HG02678 (cell line): Measurements from ENCODE around the gene ERRFI1.
A peak's percentile ranks its signal among the peaks of the same experiment; 100 is the strongest.

Experiments
- ATAC-seq: cut with Tn5 transposase; IDR thresholded peaks from one replicate; pipeline ENCODE4 v1.9.1; 2021; ENCODE audit warnings: mild to moderate bottlenecking, moderate library complexity; ENCODE audit not compliant: unreplicated experiment

The ERRFI1 gene

GRCh38 chr1:8046391-8046790 is 20.3 kb upstream of the ERRFI1 start:
- ATAC-seq: no peak

- ATAC-seq: no peak
Measured at GRCh38 chr1:8043621-8044020, 17.5 kb upstream of the ERRFI1 start.

GRCh38 chr1:8042134-8042533 is 16.0 kb upstream of the ERRFI1 start:
- no peak for ATAC-seq

DNA sequence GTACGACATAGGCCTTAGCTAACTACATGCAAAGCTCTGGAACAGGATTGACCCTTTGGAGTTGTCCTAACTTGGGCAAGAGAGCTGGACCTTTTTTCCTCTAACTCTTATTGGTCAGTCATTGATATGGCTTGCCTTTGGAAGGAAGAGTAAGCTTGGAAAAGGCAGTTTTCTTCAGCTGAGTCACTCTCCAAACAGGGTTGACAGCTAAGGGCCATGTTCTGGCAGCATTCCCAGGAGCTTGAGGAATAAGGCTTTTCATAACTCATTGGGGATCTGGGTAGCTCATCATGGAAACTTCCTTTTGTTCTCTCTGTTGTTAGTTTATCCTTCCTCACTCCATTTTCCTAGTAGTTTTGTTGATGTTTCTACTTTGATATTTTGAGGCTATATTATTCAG is 14.5 kb upstream of the ERRFI1 start:
- ATAC-seq: no peak

GRCh38 chr1:8039071-8039470 is 13.0 kb upstream of the ERRFI1 start:
- no peak for ATAC-seq

- ATAC-seq: no peak
Measured at GRCh38 chr1:8035289-8035688, 9.2 kb upstream of the ERRFI1 start.

GRCh38 chr1:8033322-8033721 is 7.2 kb upstream of the ERRFI1 start:
- no peak for ATAC-seq

DNA sequence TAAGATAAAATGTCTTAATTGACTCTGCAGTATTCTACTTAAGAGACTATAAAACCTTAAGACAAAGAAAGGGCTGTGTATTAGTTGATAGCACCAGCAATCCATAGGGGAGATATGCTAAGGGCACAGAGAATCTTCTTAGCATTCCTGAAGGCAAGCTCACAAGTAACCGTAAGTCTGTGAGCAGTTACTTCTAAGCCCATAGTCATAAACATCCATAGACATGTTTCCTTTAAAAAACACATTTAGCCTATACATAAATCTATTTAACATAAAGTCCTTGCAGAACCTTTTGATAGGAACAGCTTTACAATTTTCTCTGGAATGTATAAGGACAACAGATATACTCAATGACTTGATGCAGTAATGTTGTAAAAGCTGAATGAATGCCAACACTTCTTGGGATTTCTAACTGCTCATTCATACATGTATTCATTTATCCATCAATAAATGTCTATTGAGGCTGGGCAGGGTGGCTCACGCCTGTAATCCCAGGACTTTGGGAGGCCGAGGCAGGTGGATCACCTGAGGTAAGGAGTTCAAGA is 6.3 kb upstream of the ERRFI1 start:
- no peak for ATAC-seq

GRCh38 chr1:8031176-8031785 is 5.2 kb upstream of the ERRFI1 start:
- ATAC-seq: no peak

GRCh38 chr1:8028571-8028910 is 2.4 kb upstream of the ERRFI1 start:
- ATAC-seq: no peak

DNA sequence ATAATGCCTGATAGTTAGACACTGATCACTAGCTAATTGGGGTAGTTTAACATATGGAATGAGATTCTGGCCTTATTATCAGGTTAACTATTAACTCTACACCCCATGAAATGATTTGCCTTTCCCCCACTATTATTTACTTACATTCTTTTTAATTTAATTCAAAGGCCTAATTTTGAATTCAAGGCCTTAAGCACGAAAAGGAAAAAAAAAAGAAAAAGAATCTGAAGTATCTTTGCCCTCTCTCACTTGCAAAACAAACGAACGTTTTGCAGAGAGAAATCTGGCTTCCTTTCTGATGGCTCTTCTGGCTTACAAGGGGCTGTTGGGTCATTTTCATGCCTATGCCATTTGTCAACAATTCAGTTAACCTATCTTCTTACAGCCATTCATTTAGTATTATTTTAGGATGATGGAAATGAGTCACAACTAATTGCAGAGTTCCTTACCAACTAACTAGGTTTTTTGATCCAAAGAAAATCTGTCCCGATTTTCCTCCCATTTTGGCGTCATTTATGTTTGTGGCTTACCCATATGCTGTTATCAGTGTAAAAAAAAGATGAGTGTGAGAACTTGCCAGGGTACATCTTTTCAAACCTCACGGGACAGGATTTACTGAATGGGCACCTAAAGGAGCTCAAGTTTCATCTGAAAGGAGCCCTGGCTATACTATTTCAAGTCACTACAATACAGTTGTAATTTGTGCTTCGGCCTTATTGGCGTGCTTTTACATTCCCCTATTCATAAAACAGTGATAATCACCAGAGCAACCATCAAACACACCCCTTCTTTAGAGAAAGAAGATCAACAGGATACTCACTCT is 1.9 kb upstream of the ERRFI1 start:
- no peak for ATAC-seq

DNA sequence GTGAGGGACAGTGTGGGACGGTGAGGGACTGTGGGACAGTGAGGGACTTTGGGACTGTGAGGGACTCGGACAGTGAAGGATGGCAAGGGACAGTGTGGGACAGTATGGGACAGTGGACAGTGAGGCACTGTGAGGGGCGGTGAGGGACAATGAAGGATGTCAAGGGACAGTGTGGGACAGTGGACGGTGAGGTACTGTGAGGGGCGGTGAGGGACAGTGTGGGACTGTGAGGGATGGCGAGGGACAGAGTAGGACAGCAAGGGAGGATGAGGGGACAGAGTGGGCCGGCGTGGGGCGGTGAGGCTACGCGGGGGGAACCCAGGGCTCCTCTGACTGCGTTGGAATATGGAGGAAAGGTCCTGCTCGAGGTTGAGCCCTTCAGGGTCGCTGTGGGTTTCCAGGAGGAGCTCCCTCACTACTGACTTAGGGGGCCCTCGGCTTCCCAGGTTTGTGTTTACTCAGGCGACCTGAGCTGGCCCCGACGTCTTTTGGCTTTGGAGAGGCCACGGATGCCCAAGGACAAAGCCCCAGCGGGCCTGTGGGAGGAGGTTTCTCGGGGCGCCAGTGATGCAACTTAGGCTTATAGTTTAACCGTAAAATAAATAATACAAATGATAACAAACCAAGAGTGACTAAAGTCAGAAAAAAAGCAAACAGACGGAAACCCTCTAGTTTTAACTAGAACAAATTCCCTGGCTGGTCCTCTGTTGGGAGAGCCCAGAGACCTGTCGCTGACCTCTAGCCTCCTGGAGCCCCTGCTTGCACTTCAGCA is 1.1 kb upstream of the ERRFI1 start:
- ATAC-seq: no peak

DNA sequence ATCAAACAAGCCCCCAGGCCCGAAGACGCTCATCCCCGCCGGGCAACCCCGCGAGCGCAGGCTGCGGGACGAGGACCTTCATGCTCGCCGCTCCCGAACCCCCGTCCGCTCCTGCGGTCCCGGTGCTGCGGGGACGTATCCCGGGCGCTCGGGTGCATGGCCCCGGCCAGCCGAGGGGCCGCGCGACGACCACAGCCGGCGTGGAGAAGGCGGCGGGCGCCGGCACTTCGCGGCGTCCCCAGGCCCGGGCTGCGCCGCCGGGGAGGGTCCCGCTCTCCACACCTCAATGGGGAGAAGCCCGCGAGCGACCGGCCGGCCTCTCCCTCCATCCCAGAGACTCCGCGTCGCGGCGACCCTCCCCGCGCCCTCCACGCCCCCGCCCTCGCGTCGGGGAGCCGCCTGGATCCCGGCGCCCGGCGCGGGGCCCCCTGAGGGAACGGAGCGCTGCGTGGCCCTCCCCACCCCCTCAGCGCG is 401 bp downstream of the ERRFI1 start:
- peak; percentile 3 for ATAC-seq

GRCh38 chr1:8025061-8025670 is 943 bp downstream of the ERRFI1 start:
- no peak for ATAC-seq

DNA sequence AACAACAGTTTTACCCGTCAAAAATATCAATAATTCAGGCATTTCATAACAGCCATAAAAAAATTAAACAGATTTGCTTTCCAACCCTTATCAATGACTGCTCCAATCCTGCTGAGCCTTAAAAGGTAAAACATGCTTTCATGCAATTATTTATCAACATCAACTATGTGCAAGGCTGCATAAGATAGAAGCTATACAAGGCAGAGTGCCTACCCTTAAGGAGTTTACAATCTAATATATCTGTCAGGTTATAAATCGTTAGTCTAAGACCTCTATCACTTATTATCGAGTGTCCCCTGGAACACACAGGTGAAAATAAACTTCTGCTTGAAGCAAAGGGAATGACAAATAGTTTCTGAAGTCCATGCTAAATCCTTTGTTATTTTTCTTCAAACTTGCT is 1.8 kb downstream of the ERRFI1 start:
- no peak for ATAC-seq

DNA sequence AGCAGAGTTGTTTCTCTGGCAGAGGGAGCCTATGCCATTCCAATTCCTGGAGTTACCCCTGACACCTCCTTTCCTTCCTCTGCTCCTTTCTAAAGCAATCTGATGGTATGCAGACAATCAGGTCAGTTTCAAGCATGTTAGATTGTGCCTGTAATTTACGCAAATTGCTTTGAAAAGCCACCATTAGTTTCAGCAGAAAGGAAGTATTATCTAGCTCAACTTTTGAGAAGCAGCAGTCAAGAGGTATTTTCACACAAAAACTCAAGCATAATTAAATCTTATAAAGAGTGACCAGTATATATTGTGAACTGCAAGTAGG is 2.2 kb downstream of the ERRFI1 start:
- ATAC-seq: no peak

DNA sequence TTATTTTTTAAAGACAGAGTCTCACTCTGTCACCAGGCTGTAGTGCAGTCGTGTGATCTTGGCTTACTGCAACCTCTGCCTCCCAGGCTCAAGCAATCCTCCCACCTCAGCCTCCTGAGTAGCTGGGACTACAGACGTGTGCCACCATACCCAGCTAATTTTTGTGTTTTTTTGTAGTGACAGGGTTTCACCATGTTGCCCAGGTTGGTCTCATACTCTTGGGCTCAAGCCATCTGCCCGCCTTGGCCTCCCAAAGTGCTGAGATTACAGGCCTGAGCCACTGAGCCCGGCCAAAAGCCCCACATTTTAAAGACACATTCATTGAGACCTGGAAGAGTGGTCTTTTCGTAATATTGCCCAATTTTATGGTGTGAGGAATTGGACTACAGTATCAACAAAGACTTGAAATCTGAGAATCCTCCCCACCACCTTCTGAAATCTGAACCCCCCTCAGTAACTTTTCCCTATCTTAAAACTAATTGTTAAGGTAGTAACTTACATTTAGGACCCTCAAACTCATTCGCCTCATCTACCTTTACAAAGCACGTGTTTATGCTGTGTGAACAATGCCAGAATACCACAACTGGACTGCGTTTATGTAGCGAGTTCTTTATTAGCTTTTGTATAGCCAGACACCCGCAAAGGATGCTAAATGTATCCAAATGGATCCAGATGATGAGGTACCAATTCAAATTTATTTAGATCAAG is 2.7 kb downstream of the ERRFI1 start:
- ATAC-seq: no peak

DNA sequence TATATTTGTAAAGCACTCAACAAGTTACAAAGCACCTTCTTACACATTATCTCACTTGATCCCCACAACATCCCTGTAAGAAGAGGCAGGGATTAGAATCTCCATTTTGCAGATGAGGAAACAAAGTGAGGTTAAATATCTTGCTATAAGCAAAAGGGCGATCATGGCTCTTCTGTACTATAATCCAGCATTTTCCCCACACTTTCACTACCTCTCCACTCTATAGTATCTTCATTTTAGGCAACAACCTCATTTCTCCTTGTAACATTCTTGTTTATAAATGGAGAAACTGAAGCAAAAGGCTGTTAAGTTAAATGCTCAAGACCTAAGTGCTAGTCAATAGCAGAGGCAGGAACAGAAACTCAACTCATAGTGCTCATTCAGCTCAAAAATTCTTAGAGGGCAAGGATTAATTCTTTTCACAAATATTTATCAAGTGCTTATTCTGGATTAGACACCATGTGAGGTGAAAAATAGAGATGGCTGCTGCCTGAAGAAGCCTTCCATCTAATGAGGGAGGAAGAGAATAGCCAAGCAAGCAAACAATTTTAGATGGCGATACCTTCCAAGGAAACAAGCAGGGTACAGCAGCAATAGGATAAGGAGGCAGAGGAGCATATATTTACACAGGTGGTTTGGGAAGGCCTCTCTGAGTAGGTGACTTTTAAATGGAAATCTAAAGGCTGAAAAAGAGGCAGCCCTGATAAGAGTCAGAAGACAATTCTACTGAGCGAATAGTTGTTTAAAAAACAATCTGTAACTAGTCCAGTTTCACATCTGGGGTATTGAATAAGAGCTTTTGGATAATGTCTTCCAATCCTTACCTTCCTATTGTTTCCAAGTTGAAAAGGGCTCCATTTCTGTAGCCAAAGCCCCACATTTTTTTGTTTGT is 3.5 kb downstream of the ERRFI1 start:
- ATAC-seq: no peak

DNA sequence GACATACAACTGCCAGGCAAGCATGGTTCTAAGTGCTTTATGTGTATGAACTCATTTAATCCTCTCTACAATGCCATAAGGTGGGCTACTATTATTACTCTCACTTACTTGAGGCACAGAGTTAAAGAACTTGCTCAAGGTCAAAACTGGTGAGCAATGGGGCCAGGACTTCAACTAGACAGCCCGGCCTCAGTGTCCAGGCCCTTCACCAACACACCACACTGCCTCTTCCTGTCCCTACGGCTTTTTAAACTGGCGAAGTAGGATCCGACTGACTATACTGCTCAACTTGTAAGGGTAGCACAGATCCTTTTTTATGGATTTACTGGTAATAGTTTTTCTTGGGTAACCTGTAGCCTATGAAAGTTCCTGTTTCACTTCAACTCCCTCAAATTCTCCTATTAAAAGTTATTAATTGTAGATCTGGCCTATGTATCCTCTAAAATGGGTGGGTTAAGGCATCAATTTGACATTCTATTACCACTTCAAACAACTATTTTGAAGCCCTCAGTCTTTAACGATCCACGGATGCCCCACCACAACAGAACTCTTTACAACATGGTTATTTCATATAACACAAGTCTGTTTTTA is 4.3 kb downstream of the ERRFI1 start:
- no peak for ATAC-seq
